Endodermal cell (in vitro differentiated cells): ENCODE data around the gene C2. TPM values are rescaled to one million over a fixed set of nuclear protein-coding genes. Genes with fewer than 3 reads are reported as not detected.

ENCODE experiments used
- DNase-seq: peaks from one replicate; pipeline ENCODE4 v3.0.0-alpha.2; 2017
- H3K27ac ChIP-seq: 2 replicates; pipeline ENCODE4 v1.5.1; 2013; ENCODE audit warnings: mild to moderate bottlenecking, low read depth, low read length, moderate library complexity
- H3K27me3 ChIP-seq: 2 replicates; pipeline ENCODE4 v1.6.1; 2013; ENCODE audit warnings: mild to moderate bottlenecking, low read length, moderate library complexity; ENCODE audit not compliant: insufficient read depth, control insufficient read depth, poor library complexity, severe bottlenecking
- H3K36me3 ChIP-seq: 2 replicates; pipeline ENCODE4 v1.7.0; 2013; ENCODE audit warnings: mild to moderate bottlenecking, low read length, moderate library complexity; ENCODE audit not compliant: control insufficient read depth, insufficient read depth
- H3K4me1 ChIP-seq: one replicate; pipeline ENCODE4 v1.7.0; 2013; ENCODE audit warnings: low read length; ENCODE audit not compliant: control insufficient read depth, insufficient read depth
- H3K4me3 ChIP-seq: 2 replicates; pipeline ENCODE4 v1.5.1; 2013; ENCODE audit warnings: mild to moderate bottlenecking, low read length, moderate library complexity
- H3K9ac ChIP-seq: 2 replicates; pipeline ENCODE4 v1.6.1; 2013; ENCODE audit warnings: mild to moderate bottlenecking, low read length, moderate library complexity; ENCODE audit not compliant: poor library complexity, severe bottlenecking; ENCODE audit errors: extremely low read depth
- H3K9me3 ChIP-seq: 2 replicates; pipeline ENCODE4 v1.6.1; 2013; ENCODE audit warnings: mild to moderate bottlenecking, low read length, moderate library complexity; ENCODE audit not compliant: control insufficient read depth
- H3K27ac Mint-ChIP-seq: 2 replicates; pipeline ENCODE4 v1.8.0; 2020; ENCODE audit warnings: mixed read lengths
- H3K27me3 Mint-ChIP-seq: 2 replicates; pipeline ENCODE4 v1.8.0; 2021; ENCODE audit warnings: mild to moderate bottlenecking, mixed read lengths; ENCODE audit not compliant: insufficient read depth
- H3K36me3 Mint-ChIP-seq: 2 replicates; pipeline ENCODE4 v1.8.0; 2020; ENCODE audit warnings: low read depth, mixed read lengths
- H3K4me1 Mint-ChIP-seq: 2 replicates; pipeline ENCODE4 v1.8.0; 2020; ENCODE audit warnings: mixed read lengths
- H3K4me3 Mint-ChIP-seq: 2 replicates; pipeline ENCODE4 v1.8.0; 2020; ENCODE audit warnings: mild to moderate bottlenecking, moderate library complexity, mixed read lengths
- H3K9me3 Mint-ChIP-seq: 2 replicates; pipeline ENCODE4 v1.8.0; 2020; ENCODE audit warnings: mild to moderate bottlenecking, mixed read lengths
- CTCF ChIP-seq: fragments of 200-600 bp; sonication (generic); conservative IDR thresholded peaks from 2 replicates; pipeline ENCODE4 v1.5.0; 2021; ENCODE audit warnings: antibody characterized with exemption, mild to moderate bottlenecking
- WGBS, 2 experiments: methylation state at CpG; one replicate each; pipeline versions ENCODE4 v1.1.5 to v1.1.7; 2013; ENCODE audit warnings: missing lambda C conversion rate in 2 of 2, mixed read lengths in 1 of 2; ENCODE audit not compliant: insufficient coverage in 1 of 2, insufficient read length in 1 of 2; 5-methylcytosine and 5-hydroxymethylcytosine counted together
- total RNA-seq, 2 donors: library from RNA; stranded (reverse); fragmentation: NEBNext Ultra II Directional in 1 of 2; extraction: Animal tissue kit (Norgen Biotek cat#: 25700) in 1 of 2; gene quantifications; 2 replicates in 1 of 2; 3 replicates in 1 of 2; pipeline ENCODE4 v1.2.1, GENCODE V29; 2021

C2 gene
- total RNA-seq, 2 donors from 2014 or later, result 0.29 to 1.0 TPM

GRCh38 chr6:31922942-31923341 lies 4.6 kb upstream of the C2 start:
- Histone ChIP-seq H3K27ac (no peak overlapping the region), H3K9ac (no peak overlapping the region), H3K27me3 (peaks cover 9% of the 10 kb centered on the region), H3K36me3 (no peaks in the 10 kb centered on the region), H3K4me1 (no peaks in the 10 kb centered on the region), H3K9me3 (no peaks in the 10 kb centered on the region), H3K4me3 (no peak overlapping the region)
- 14 to 37% methylated on average over 4 to 5 of the region's 5 CpGs for WGBS, 2 experiments
- H3K4me3 Mint-ChIP-seq, result no peak overlapping the region
- H3K27me3 Mint-ChIP-seq, result peaks cover 11% of the 10 kb centered on the region
- H3K9me3 Mint-ChIP-seq, result no peaks in the 10 kb centered on the region
- DNase-seq, result peak; percentile 80
- H3K27ac Mint-ChIP-seq, result no peak overlapping the region
- H3K36me3 Mint-ChIP-seq, result no peaks in the 10 kb centered on the region
- TF ChIP-seq CTCF, result peak; percentile 70
- no peaks in the 10 kb centered on the region for H3K4me1 Mint-ChIP-seq

GRCh38 chr6:31927863-31928671 lies 550 bp downstream of the C2 start:
- TF ChIP-seq CTCF, result no peak

GRCh38 chr6:31928672-31928939 lies 1.1 kb downstream of the C2 start:
- TF ChIP-seq CTCF, result no peak
- WGBS, 2 experiments, result 89 to 100% methylated on average over 1 to 9 of the region's 9 CpGs
- Mint-ChIP-seq H3K4me3 (no peak overlapping the region), H3K36me3 (no peaks in the 10 kb centered on the region), H3K27ac (no peak overlapping the region), H3K9me3 (peaks cover 16% of the 10 kb centered on the region), H3K4me1 (no peaks in the 10 kb centered on the region), H3K27me3 (peaks cover 23% of the 10 kb centered on the region)
- Histone ChIP-seq H3K36me3 (no peaks in the 10 kb centered on the region), H3K9me3 (no peaks in the 10 kb centered on the region), H3K4me1 (no peaks in the 10 kb centered on the region), H3K9ac (no peak overlapping the region), H3K27me3 (peaks cover 9% of the 10 kb centered on the region), H3K27ac (no peak overlapping the region), H3K4me3 (no peak overlapping the region)
- no peak for DNase-seq

More at GRCh38 chr6:31927863-31928671, 550 bp downstream of the C2 start:
- Mint-ChIP-seq H3K4me1 (no peaks in the 10 kb centered on the region), H3K36me3 (no peaks in the 10 kb centered on the region), H3K27me3 (peaks cover 18% of the 10 kb centered on the region), H3K27ac (no peak overlapping the region), H3K4me3 (no peak overlapping the region), H3K9me3 (peaks cover 10% of the 10 kb centered on the region)
- Histone ChIP-seq H3K36me3 (no peaks in the 10 kb centered on the region), H3K4me1 (no peaks in the 10 kb centered on the region), H3K27me3 (peaks cover 9% of the 10 kb centered on the region), H3K9ac (no peak overlapping the region), H3K9me3 (no peaks in the 10 kb centered on the region), H3K4me3 (no peak overlapping the region), H3K27ac (no peak overlapping the region)
- DNase-seq, result no peak
- 86 to 93% methylated on average over 5 to 11 of the region's 11 CpGs for WGBS, 2 experiments
